ENCODE results near the gene RPA1. TPM values are rescaled to one million over a fixed set of nuclear protein-coding genes. Genes with fewer than 3 reads are reported as not detected.

RPA1 gene
- polyA plus RNA-seq, 3 donors, result 18.5 to 27.4 (median 23.8) TPM

- 94% methylated on average over 25 of the region's 27 CpGs for WGBS (ENCODE audit: insufficient coverage)
- H3K27me3 ChIP-seq (ENCODE audit: control insufficient read depth in 2 of 2, insufficient read depth in 2 of 2, low read length in 2 of 2), result no peaks in the 10 kb centered on the region
- no peak overlapping the region for H3K27ac Mint-ChIP-seq
- H3K4me1 ChIP-seq (ENCODE audit: control insufficient read depth in 1 of 2, insufficient read depth in 2 of 2, low read length in 2 of 2), result no peaks in the 10 kb centered on the region
- no peaks in the 10 kb centered on the region for H3K9me3 Mint-ChIP-seq
- H3K27me3 Mint-ChIP-seq (ENCODE audit: low read depth in 3 of 3), result peaks cover 6 to 11% (median 9%) of the 10 kb centered on the region in 3 donors
- no peak for TF ChIP-seq CTCF (IDR thresholded peaks at IDR 0.05)
- no peaks in the 10 kb centered on the region for H4K20me1 ChIP-seq (ENCODE audit: insufficient read depth, low read length)
- no peaks in the 10 kb centered on the region for H3K4me1 Mint-ChIP-seq
- no peak overlapping the region for H3K27ac ChIP-seq (ENCODE audit: low read depth in 1 of 2, low read length in 2 of 2)
- H3K4me3 ChIP-seq (replicated peaks in 1 of 3; ENCODE audit: low read depth in 2 of 3, low read length in 3 of 3), result no peak overlapping the region
- no peaks in the 10 kb centered on the region for H3K9me3 ChIP-seq (replicated peaks in 1 of 2; ENCODE audit: control insufficient read depth in 1 of 2, insufficient read depth in 1 of 2, low read length in 2 of 2)
- no peaks in the 10 kb centered on the region for H3K36me3 Mint-ChIP-seq
- no peak overlapping the region for H3K9ac ChIP-seq (ENCODE audit: insufficient read depth, low read length, poor library complexity, severe bottlenecking)
- no peaks in the 10 kb centered on the region for H3K36me3 ChIP-seq (replicated peaks in 1 of 2; ENCODE audit: control insufficient read depth in 1 of 2, insufficient read depth in 2 of 2, low read length in 2 of 2)
- intact Hi-C loops (cut with micrococcal nuclease), result no loop called here
- H3K79me2 ChIP-seq (ENCODE audit: insufficient read depth, low read length), result no peaks in the 10 kb centered on the region
- no peak for DNase-seq
- no peak overlapping the region for H3K4me3 Mint-ChIP-seq
- no peak overlapping the region for H2AFZ ChIP-seq (ENCODE audit: insufficient read depth, low read depth, low read length, poor library complexity, severe bottlenecking)
- H3K4me2 ChIP-seq (replicated peaks; ENCODE audit: extremely low read depth, low read length, poor library complexity, severe bottlenecking), result no peak overlapping the region
Observed at GRCh38 chr17:1933875-1934715, 104.3 kb downstream of the RPA1 start.

GRCh38 chr17:1934901-1935300 lies 105.1 kb downstream of the RPA1 start:
- Histone ChIP-seq H3K27me3 (ENCODE audit: control insufficient read depth in 2 of 2, insufficient read depth in 2 of 2, low read length in 2 of 2) (no peaks in the 10 kb centered on the region), H3K27ac (ENCODE audit: low read depth in 1 of 2, low read length in 2 of 2) (no peak overlapping the region), H3K4me2 (replicated peaks; ENCODE audit: extremely low read depth, low read length, poor library complexity, severe bottlenecking) (no peak overlapping the region), H4K20me1 (ENCODE audit: insufficient read depth, low read length) (no peaks in the 10 kb centered on the region), H3K4me3 (replicated peaks in 1 of 3; ENCODE audit: low read depth in 2 of 3, low read length in 3 of 3) (no peak overlapping the region), H2AFZ (ENCODE audit: insufficient read depth, low read depth, low read length, poor library complexity, severe bottlenecking) (no peak overlapping the region), H3K4me1 (ENCODE audit: control insufficient read depth in 1 of 2, insufficient read depth in 2 of 2, low read length in 2 of 2) (no peaks in the 10 kb centered on the region), H3K9ac (ENCODE audit: insufficient read depth, low read length, poor library complexity, severe bottlenecking) (no peak overlapping the region), H3K79me2 (ENCODE audit: insufficient read depth, low read length) (no peaks in the 10 kb centered on the region), H3K36me3 (replicated peaks in 1 of 2; ENCODE audit: control insufficient read depth in 1 of 2, insufficient read depth in 2 of 2, low read length in 2 of 2) (no peaks in the 10 kb centered on the region), H3K9me3 (replicated peaks in 1 of 2; ENCODE audit: control insufficient read depth in 1 of 2, insufficient read depth in 1 of 2, low read length in 2 of 2) (no peaks in the 10 kb centered on the region)
- 93% methylated on average over 14 of the region's 17 CpGs for WGBS (ENCODE audit: insufficient coverage)
- Mint-ChIP-seq H3K27me3 (ENCODE audit: low read depth in 3 of 3) (peaks cover 6 to 11% (median 9%) of the 10 kb centered on the region in 3 donors), H3K27ac (no peak overlapping the region), H3K9me3 (no peaks in the 10 kb centered on the region), H3K4me3 (no peak overlapping the region), H3K36me3 (no peaks in the 10 kb centered on the region), H3K4me1 (no peaks in the 10 kb centered on the region)
- TF ChIP-seq CTCF (IDR thresholded peaks at IDR 0.05), result no peak
- no peak for DNase-seq
- intact Hi-C loops (cut with micrococcal nuclease), result no loop called here

Data from CD14-positive monocyte (primary cell).